Measurements from ENCODE around the gene GPA33. TPM values are rescaled to one million over a fixed set of nuclear protein-coding genes. Genes with fewer than 3 reads are reported as not detected.

GPA33 gene
- total RNA-seq, 1 donor from 2014 or later, result 0.91 TPM

GRCh38 chr1:167102906-167103573, 12.9 kb upstream of the GPA33 start:
- Histone ChIP-seq H3K9me3 (replicated peaks) (no peaks in the 10 kb centered on the region), H3K36me3 (peaks cover 14% of the 10 kb centered on the region), H3K27ac (replicated peaks) (peak overlapping the region; percentile 11), H3K27me3 (ENCODE audit: low read depth) (peaks cover 12% of the 10 kb centered on the region), H3K4me3 (no peak overlapping the region), H3K4me1 (peaks cover 72% of the 10 kb centered on the region)
- TF ChIP-seq, protein P1, sequence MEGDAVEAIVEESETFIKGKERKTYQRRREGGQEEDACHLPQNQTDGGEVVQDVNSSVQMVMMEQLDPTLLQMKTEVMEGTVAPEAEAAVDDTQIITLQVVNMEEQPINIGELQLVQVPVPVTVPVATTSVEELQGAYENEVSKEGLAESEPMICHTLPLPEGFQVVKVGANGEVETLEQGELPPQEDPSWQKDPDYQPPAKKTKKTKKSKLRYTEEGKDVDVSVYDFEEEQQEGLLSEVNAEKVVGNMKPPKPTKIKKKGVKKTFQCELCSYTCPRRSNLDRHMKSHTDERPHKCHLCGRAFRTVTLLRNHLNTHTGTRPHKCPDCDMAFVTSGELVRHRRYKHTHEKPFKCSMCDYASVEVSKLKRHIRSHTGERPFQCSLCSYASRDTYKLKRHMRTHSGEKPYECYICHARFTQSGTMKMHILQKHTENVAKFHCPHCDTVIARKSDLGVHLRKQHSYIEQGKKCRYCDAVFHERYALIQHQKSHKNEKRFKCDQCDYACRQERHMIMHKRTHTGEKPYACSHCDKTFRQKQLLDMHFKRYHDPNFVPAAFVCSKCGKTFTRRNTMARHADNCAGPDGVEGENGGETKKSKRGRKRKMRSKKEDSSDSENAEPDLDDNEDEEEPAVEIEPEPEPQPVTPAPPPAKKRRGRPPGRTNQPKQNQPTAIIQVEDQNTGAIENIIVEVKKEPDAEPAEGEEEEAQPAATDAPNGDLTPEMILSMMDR (IDR thresholded peaks at IDR 0.05; ENCODE audit: borderline replicate concordance), result no peak
- intact Hi-C loops (cut with micrococcal nuclease), result no loop called here
- DNase-seq, result no peak

DNA sequence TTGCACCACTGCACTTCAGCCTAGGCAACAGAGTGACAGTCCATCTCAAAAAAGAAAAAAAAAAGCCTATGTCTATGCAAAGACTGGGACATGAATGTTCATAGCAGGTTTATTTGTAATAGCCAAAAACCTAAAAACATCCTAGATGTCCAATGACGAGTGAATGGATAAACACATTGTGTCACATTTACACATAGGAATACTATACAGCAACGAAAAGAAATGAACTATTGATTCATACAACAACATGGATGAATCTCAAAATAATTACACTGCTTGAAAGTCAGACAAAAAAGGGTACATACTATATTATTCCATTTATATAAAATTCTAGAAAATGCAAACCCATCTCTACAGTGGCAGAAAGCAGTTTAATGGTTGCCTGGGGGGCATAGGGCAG, 11.6 kb upstream of the GPA33 start:
- H3K27me3 ChIP-seq (ENCODE audit: low read depth), result peaks cover 12% of the 10 kb centered on the region

DNA sequence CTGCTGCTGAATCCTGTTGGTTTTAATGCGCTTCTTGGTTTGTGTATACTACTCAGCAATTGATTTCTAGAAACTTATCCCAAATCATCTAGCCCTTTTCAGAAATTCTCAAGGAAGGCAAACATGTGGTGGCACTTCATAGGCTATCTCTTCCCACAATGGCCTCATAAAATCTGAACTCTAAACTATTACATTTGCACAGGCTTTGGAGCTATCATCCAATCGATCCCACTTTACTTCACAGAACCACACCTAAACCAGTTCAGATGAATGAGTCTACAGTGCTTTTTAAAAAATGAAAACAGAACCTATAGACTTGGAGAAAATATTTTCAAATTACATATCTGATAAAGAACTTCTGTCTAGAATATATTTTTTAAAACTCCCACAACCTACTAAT, 10.6 kb upstream of the GPA33 start:
- no peak overlapping the region for H3K27ac ChIP-seq (replicated peaks)

More for the DNA sequence above, 11.6 kb upstream of the GPA33 start:
- Histone ChIP-seq H3K4me1 (peaks cover 69% of the 10 kb centered on the region), H3K4me3 (no peak overlapping the region), H3K36me3 (peaks cover 15% of the 10 kb centered on the region), H3K27ac (replicated peaks) (no peak overlapping the region), H3K9me3 (replicated peaks) (no peaks in the 10 kb centered on the region)
- DNase-seq, result no peak
- intact Hi-C loops (cut with micrococcal nuclease), result no loop called here
- TF ChIP-seq, protein P1 (IDR thresholded peaks at IDR 0.05; ENCODE audit: borderline replicate concordance), result no peak

GRCh38 chr1:167099851-167100250, 9.7 kb upstream of the GPA33 start:
- H3K27ac ChIP-seq (replicated peaks), result no peak overlapping the region
- intact Hi-C loops (cut with micrococcal nuclease), result no loop called here
- DNase-seq, result no peak
- H3K9me3 ChIP-seq (replicated peaks), result no peaks in the 10 kb centered on the region
- H3K27me3 ChIP-seq (ENCODE audit: low read depth), result peaks cover 12% of the 10 kb centered on the region
- TF ChIP-seq, protein P1 (IDR thresholded peaks at IDR 0.05; ENCODE audit: borderline replicate concordance), result no peak
- no peak overlapping the region for H3K4me3 ChIP-seq
- peaks cover 18% of the 10 kb centered on the region for H3K36me3 ChIP-seq
- H3K4me1 ChIP-seq, result peaks cover 59% of the 10 kb centered on the region

More for the DNA sequence above, 10.6 kb upstream of the GPA33 start:
- H3K27me3 ChIP-seq (ENCODE audit: low read depth), result peaks cover 12% of the 10 kb centered on the region
- no peak for DNase-seq
- peaks cover 18% of the 10 kb centered on the region for H3K36me3 ChIP-seq
- H3K4me1 ChIP-seq, result peaks cover 65% of the 10 kb centered on the region
- no peaks in the 10 kb centered on the region for H3K9me3 ChIP-seq (replicated peaks)
- no peak overlapping the region for H3K4me3 ChIP-seq
- TF ChIP-seq, protein P1 (IDR thresholded peaks at IDR 0.05; ENCODE audit: borderline replicate concordance), result no peak
- intact Hi-C loops (cut with micrococcal nuclease), result no loop called here

DNA sequence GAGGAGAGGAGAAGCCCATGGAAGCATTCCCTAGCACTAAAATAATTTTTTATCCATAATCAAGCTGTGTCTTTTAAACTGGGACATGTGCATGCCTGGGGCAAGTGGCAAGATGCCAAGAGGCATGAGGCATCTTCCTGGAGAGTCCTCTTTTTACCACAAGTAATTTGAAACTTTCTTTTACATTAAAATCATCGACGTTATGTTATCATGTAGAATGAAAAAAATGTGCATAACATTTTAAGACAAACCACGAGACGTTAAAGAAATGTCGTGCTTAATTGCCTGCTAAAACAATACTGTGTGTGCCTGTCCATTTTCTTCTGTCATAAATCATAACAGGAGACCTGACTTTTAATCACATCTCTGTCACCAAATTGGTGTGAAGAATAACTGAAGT, 5.2 kb upstream of the GPA33 start:
- H3K4me1 ChIP-seq, result peaks cover 44% of the 10 kb centered on the region
- peak overlapping the region; percentile 84 for H3K27ac ChIP-seq (replicated peaks)
- peaks cover 9% of the 10 kb centered on the region for H3K36me3 ChIP-seq
- intact Hi-C loops (cut with micrococcal nuclease), result no loop called here
- TF ChIP-seq, protein P1 (IDR thresholded peaks at IDR 0.05; ENCODE audit: borderline replicate concordance), result no peak
- no peaks in the 10 kb centered on the region for H3K9me3 ChIP-seq (replicated peaks)
- peaks cover 6% of the 10 kb centered on the region for H3K27me3 ChIP-seq (ENCODE audit: low read depth)
- no peak for DNase-seq
- H3K4me3 ChIP-seq, result peak overlapping the region; percentile 70

Measured in left ventricle myocardium inferior (tissue), 1 donor.